Suppressor macrophage (primary cell): ENCODE measurements around the gene PPARGC1A.

Experiments
- DNase-seq, 4 experiments: peaks; one replicate each; pipeline ENCODE4 v3.0.0-alpha.2; 2020 to 2022

Gene PPARGC1A

GRCh38 chr4:23838607-23839006 lies 51.2 kb downstream of the PPARGC1A start:
- DNase-seq = no peak

- no peak for DNase-seq
These were observed 51.7 kb downstream of the PPARGC1A start for GRCh38 chr4:23838131-23838530.

GRCh38 chr4:23837371-23837770 lies 52.5 kb downstream of the PPARGC1A start:
- DNase-seq = no peak

GRCh38 chr4:23835774-23836478 lies 53.9 kb downstream of the PPARGC1A start:
- no peak for DNase-seq

GRCh38 chr4:23828779-23829178 lies 61.1 kb downstream of the PPARGC1A start:
- no peak for DNase-seq

- no peak for DNase-seq
These were observed 61.7 kb downstream of the PPARGC1A start for GRCh38 chr4:23828020-23828715.

- no peak for DNase-seq
These were observed 67.7 kb downstream of the PPARGC1A start for GRCh38 chr4:23822181-23822580.

- no peak for DNase-seq
These were observed 70.8 kb downstream of the PPARGC1A start for GRCh38 chr4:23819041-23819511.

GRCh38 chr4:23818097-23818885 lies 71.6 kb downstream of the PPARGC1A start:
- DNase-seq = no peak

GRCh38 chr4:23814996-23815660 lies 74.7 kb downstream of the PPARGC1A start:
- peak in 1 of 4 experiments; percentile 1 for DNase-seq

- DNase-seq = no peak
These were observed 75.3 kb downstream of the PPARGC1A start for GRCh38 chr4:23814587-23814986.

GRCh38 chr4:23811161-23811560 lies 78.7 kb downstream of the PPARGC1A start:
- no peak for DNase-seq

GRCh38 chr4:23805450-23805851 lies 84.4 kb downstream of the PPARGC1A start:
- DNase-seq = no peak

GRCh38 chr4:23789762-23790161 lies 100.1 kb downstream of the PPARGC1A start:
- DNase-seq = no peak

- DNase-seq = peak; percentile 2 to 50 (median 4)
These were observed 101.4 kb downstream of the PPARGC1A start for GRCh38 chr4:23788460-23788859.

- DNase-seq = no peak
These were observed 101.8 kb downstream of the PPARGC1A start for GRCh38 chr4:23788027-23788426.

GRCh38 chr4:23782778-23783437 lies 106.9 kb downstream of the PPARGC1A start:
- DNase-seq = no peak

GRCh38 chr4:23779839-23780238 lies 110.0 kb downstream of the PPARGC1A start:
- DNase-seq = no peak

- DNase-seq = no peak
These were observed 110.4 kb downstream of the PPARGC1A start for GRCh38 chr4:23779422-23779821.

GRCh38 chr4:23775694-23776093 lies 114.2 kb downstream of the PPARGC1A start:
- no peak for DNase-seq

- DNase-seq = no peak
These were observed 114.9 kb downstream of the PPARGC1A start for GRCh38 chr4:23774909-23775308.
